Stimulated activated CD4-positive, alpha-beta T cell treated with anti-CD3 and anti-CD28 coated beads, Interleukin-1b, Interleukin-23, amount 100 ng/mL, for 1 hour (primary cell): Measurements from ENCODE around the gene PROKR1.
A peak's percentile ranks its signal among the peaks of the same experiment; 100 is the strongest.
"Not testable (repeated sequence)": the region's sequence is repeated elsewhere in the genome, so short reads cannot be mapped to it uniquely, and the experiment has no call there.

Experiments used
- DNase-seq, 2 donors: peaks; one replicate each; pipeline ENCODE4 v3.0.0-alpha.2; 2020; ENCODE audit warnings: low read depth in 2 of 2

PROKR1 gene

DNA sequence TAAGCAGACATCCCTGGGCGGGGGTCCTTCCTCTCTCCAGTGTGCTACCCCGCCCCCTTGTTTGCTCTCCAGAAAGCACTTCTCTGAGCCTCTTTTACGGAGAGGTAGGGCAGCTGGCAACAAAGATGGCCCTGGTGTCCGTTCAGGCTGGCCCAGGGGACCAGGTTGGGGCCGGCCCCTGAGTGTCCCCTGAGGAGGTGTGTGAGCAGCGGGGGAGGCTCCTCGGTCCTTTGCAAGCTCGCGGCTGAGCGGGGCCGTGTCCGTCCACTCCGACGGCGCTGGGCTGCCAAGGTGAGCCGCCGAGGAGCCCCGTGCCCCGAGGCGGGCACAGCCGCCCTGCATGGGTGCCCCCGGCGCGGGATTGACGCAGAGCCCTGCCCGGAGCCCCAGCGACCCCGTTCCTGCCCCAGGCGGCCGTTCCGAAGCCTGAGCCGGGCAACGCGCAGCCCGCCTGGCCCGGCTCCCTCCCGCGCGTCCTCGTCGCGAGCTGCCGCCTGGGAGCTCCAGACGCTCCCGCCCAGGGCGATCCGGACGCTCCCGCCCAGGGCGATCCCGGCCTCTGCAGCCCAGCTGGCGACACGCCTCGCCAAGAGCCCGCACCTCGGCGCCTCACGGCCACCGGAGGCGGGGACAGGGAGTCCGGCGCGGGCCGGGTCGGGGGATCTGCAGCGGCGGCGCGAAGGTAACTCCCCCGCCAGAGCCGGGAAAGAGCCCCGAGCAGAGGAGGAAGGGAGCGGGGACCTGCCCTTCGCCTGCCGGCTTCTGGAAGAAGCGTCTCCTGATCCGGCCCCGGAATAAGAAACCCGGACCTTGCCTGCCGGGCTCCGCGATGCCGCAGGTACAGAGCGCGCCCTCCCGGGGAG is at the start of gene PROKR1:
Gene PROKR1 (plus strand): TSS at position 569 of the 863 bp plus-strand sequence. CDS start 2,243 bp downstream, outside the sequence.
- DNase-seq, result no peak

DNA sequence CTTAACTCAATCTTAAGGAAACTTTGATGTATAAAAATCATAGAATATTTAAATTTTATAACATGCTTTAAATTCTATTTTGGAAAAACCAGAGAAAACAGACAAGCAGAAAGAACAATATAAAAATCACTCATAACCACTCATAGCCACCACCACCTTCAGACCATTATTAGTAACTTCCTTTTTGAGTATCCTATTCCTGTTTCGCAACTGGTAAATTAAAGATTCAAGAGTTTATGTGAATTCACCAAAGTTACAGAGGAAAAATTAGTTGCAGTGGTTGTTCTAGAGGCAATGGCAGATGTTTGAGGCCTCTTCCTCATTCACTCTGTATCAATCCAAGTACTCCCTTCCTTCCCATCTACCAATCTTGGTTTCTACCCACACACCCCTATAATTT is 49.3 kb upstream of the PROKR1 start:
- DNase-seq, result no peak

DNA sequence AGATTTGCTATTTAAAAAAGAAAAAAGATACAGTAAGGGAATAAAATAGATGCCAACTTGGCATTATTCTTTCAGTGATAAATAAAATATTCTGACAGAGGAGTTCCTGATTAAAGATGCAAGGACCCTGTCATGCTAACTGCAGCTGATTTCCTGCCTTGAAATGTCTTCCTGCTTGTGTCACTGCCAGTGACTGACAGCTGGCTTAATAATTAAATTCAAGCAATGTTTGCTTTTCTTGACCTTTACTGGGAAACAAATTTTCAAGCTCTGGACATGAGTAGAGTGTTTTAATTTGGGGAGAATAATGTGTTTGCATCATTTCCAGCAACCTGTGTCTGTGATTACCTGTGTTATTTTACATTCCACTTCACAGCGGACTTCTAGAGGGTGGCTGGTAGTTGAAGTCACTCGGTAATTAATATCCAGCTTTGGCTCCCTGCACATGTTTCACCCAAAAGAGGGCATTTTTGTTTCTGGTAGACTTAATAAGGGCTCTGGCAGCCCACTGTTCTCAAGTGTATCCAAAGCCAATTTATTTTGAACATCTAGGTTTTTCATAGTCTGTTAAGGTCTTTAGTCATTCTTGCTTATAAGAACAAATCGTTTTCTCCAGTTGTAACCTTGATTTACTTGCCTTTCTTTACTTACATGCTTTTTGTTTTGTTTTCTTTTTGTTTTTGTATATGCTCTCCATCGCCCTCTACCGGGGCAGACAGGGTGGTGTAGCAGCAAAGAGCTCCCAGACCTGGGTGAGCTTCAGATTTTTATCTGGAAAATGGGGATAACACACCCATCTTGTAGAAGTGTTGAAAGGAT is 48.5 kb upstream of the PROKR1 start:
- DNase-seq, result peak; percentile 4 to 12

DNA sequence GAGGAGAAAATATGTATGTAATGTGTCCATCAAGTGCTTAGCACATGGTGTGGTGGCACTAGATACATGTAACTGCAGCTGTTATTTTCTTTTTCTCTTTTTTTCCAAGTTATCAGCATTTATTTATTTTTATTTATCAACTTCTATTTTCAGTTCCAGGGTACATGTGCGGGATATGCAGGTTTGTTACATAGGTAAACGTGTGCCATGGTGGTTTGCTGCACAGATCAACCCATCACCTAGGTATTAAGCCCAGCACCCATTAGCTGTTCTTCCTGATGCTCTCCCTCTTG is 47.9 kb upstream of the PROKR1 start:
- not testable (repeated sequence) for DNase-seq

DNA sequence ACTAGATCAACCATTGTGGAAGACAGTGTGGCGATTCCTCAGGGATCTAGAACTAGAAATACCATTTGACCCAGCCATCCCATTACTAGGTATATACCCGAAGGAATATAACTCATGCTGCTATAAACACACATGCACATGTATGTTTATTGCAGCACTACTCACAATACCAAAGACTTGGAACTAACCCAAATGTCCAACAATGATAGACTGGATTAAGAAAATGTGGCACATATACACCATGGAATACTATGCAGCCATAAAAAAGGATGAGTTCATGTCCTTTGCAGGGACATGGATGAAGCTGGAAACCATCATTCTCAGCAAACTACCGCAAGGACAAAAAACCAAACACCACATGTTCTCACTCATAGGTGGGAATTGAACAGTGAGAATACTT is 42.9 kb upstream of the PROKR1 start:
- DNase-seq, result not testable (repeated sequence)

DNA sequence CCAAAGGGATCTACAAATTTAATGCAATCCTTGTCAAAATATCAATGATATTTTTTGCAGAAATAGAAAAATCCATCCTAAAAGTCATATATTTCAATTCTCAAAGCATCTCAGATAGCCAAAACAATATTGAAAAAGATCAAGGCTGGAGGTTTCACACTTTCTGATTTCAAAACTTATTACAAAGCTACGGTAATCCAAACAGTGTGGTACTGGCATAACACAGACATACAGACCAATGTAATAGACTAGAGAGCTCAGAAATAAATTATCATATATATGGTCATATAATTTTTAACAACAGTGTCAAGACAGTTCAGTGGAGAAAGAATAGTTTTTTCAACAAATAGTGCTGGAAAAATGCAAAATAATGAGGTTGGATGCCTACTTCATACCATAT is 40.3 kb upstream of the PROKR1 start:
- DNase-seq, result no peak

DNA sequence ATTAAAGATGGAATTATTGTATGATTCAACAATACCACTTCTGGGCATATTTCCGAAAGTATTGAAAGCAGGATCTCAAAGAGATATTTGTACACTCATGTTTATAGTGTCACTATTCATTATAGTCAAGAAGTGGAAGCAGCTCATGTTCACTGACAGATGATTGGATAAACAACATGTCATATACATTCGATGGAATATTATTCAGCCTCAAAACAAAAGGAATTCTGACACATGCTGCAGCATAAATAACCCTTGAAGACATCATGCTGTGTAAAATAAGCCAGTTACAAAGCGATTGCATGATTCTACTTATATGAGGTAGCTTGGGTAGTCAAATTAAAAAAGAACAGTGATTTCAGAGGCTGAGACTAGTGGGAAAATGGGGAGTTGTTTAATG is 39.3 kb upstream of the PROKR1 start:
- no peak for DNase-seq

DNA sequence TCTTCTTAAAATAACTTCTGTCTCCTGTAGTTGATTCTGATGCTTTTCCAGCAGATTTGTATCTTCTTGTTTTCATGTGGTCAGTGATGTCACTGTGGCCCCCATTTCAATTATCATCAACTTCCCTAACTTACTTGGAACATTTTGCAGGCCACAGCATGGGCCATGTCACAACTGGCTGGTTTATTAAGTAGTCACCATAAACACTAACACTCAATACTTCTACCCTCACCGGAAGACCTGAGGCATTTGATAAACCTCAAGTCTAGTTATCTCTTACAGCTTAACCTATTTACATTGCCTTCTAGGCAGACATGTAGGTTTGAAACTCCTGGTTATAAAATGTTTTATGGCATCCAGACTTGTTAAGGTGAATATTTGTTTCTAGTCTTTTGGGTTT is 37.4 kb upstream of the PROKR1 start:
- no peak for DNase-seq

DNA sequence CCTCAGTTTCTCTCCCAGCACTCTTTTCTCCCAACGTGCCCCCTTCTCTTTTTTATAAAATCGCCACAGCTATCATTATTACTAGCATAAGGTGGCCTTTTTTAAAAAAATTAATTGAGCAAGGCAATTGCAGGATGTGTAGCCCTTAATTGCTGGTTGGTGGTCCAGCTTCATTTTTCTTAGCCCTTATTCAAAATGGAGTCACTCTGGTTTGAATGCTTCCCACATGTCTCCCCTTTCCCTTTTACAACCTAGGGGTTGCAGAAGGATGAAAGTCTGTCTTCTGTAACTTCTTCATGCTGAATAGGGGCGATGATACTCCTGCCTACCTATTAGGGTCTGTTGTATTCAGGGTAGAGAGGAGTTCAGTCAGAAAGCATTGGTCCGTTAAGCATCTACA is 36.6 kb upstream of the PROKR1 start:
- no peak for DNase-seq

DNA sequence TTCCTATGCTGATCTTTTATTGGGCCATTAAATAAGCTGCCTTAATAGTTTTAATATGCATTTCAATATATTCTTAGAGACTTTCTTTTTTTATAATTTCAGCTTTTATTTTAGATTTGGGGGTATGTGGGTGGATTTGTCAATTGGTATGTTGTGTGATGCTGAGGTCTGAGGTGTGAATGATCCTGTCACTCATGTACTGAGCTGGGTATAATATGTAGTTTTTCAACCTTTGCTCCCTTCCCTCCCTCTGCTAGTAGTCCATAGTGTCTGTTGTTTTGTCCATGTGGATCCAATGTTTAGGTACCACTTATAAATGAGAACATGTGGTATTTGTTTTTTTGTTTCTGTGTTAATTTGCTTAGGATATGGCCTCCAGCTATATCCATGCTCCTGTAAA is 35.5 kb upstream of the PROKR1 start:
- DNase-seq, result no peak

DNA sequence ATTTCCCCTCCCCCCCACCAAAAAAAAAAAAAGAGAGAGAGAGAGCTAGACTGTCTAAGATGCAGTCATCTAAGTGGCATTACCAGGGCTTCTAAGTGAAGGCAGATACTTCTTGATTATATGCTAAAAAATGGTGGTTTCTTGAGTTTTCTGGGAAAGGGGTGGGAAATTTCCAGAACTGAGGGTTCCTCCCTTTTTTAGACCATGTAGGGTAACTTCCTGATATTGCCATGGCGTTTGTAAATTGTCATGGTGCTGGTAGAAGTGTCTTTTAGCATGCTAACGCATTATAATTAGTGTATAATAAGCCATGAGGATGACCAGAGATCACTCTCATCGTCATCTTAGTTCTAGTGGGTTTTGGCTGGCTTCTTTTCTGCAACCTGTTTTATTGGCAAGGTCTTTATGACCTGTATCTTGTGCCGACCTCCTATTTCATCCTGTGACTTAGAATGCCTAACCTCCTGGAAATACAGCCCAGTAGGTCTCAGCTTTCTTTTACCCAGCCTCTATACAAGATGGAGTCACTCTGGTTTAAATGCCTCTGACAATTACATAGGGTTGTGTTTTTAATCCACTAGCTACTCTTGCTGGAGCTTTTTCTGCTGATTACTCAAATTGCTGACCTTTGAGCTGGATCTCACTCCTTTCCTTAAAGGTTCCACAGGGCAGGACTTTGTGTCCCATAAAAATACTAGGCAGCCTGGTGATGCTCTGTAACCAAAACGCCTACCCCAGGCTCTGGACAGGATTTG is 30.4 kb upstream of the PROKR1 start:
- DNase-seq, result no peak

DNA sequence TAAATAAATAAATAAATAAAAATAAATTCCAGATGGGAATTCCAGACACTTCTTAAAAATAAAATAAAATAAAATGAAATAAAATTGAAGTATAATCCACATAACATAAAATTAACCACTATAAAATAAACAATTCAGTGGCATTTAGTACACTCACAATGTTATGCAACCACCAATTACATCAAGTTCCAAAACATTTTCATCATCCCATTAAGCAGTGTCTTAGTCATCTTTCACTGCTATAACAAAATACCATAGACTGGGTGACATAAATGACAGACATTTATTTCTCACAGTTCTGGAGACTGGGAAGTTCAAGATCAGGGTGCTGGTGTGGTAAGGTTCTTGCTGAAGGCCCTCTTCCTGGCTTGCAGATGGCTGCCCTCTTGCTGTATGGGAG is 22.6 kb upstream of the PROKR1 start:
- no peak for DNase-seq

DNA sequence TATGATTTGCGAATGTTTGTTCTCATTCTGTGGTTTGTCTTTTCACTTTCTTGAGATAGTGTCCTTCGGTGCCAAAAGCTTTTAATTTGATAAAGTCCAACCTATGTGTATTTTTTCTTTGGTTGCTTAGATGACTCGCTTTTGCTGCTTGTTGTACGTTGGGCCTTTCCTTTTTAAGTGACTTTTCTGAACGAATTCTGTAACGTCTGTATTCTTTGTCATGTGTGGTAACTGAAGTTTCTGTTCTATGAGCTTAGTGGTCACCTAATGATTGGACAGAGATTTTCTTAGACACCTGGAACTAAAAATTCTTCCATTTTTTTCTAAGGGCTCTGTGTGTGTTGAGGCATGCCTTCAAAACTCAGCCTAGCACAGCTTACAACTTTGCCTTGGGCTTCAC is 19.6 kb upstream of the PROKR1 start:
- no peak for DNase-seq

DNA sequence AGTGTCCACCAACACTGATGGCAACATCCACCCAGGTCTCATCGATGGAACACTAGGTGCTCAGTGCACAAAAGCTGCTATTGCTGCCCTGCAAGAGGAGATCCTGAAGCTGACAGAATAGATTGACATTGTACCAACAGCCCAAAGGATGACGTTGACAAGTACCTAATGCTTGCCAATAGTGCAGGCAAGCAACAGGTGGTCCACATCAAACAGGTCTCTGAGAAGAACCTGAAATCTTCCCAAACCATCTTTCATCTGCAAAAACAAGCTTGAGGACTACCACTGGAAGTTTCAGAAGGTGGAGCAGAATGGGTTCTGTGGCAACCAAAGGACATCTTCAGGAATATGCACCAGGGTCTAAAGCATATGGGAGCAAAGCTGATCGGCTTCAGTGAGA is 15.8 kb upstream of the PROKR1 start:
- DNase-seq, result no peak

DNA sequence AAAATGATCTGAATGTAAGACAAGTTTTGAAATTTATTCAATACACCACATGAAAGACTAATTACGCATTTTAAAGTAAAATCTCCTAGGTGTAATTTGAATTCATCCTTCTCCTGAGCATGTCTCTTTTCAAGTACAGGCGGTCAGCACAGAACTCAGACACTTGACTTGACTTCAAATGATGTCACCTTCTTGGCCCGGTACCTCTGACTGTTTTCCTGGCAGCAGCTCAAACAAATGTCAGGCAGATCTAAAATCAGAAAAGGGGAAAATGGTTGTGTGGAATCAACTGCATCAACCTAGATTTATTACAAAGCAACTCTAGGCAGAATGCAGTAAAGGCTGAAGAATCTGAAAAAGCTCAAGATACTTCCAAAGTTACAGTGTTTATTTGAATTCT is 11.4 kb upstream of the PROKR1 start:
- no peak for DNase-seq

DNA sequence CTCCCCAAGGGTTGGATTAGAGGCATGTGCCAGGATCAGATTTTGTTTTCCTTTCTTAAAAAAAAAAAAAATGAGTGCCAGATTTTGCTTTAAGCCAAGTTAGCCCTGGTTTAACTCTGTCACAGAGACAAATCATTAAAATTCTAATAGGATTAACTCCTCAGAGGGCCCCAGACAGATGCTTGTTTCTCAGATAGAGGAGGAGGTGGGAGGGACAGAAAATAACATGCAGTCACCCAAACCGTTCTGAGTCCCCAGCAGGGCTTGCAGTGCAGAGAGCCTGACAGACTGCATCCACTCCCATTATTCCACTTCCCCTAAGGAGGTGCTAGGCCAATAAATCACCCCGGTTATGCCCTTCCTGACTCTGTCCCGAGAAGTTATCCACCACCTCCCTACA is 6.3 kb upstream of the PROKR1 start:
- no peak for DNase-seq

DNA sequence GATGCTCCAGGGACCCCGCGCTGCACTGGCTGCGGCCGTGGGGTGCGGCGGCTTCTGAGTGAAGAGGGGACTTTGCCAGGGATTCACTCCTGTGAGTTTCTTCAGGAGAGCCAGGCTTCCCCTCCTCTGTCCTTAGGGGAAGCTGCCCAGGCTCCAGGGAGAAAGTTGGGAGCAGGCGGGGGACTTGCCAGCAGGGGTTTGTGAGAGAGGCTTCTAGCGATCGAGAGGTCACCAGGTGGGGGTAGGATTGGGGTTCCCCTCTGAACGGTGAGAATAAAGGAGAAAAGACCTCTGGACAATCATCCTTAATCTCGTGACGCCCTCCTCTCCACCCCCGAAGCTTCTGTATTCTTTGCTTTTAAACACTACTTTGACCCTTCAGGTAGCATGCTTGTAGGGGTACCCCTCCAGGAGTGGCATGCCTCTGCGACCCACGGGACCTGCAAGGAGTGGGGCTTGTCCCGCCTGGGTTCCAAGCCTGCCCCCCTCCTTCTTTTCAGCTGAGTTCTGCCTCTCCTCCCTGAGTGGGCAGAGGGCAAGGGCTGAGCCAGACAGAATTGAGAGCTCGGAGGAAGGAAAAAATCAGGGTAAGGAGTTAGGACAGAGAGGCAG is 601 bp downstream of the PROKR1 start:
- DNase-seq, result no peak

DNA sequence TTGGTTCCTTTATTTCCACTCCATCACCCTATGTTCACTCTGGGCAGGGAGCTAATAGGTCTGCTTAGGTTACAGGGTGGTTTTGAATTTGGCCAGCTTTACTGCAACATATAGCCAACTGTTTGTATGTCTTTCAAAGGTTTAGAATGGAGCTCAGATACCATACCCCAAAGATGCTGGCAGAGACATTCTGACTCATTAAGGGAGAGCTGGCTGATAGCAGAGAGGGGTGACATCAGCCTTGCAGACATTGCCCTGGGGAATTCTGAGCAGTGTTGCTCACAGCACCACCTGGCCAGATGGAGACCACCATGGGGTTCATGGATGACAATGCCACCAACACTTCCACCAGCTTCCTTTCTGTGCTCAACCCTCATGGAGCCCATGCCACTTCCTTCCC is 2.1 kb downstream of the PROKR1 start:
- DNase-seq, result no peak

DNA sequence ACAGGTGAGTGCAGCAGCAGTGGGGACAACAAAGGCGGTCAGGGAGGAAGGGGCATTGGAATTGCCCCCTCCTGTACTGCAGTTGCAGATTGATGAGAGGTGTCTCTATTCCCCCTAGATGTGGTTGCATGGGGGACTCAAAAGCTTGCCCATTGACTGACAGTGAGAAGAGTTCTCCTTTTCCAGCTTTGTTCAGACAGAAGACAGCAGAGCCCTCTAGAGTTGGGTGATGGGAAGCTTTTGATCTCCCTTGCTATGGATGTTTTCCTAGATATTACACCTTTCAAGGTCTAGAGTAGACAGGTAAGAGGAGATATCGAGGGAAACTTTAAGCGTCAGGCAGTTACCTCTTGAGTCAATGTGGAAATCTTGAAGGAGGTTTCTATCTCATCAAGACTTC is 2.9 kb downstream of the PROKR1 start:
- DNase-seq, result no peak

DNA sequence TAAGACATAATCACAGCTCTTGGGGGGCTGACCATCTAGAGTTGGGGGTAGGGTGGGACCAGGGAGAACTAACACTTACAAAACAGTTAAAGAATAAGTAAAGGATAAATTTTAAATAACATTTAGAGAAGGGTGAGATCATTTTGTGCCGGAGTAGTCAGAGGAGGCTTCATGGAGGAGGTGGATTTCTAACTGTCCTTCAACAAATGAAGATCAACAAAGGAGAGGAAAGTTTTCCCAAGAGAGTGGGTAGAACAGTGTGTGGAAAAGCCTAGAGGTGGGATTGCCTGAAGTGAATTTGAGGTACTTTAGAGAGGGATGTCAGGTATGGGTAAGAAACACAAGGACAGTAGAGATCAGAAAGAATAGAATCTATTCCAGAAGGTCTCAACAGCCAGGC is 7.3 kb downstream of the PROKR1 start:
- no peak for DNase-seq

DNA sequence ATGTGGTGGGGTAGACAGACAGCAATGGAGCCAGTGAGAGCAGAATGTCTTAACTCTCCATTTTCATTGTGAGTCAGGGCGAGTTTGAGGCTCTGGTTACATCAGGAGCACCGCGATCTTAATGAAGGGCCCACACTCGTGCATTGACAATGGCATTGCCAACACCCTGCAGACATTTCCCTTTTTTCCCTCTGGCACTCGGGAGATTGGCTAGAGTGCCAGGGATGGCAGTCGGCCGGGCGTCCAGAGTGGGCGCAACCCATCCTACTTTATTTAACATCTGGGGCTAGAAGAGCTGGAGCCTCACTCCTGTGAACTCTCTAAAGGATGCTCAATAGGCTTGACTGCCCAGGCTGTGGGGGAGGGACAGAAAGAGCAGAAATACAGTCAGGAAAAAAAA is 9.7 kb downstream of the PROKR1 start:
- no peak for DNase-seq

DNA sequence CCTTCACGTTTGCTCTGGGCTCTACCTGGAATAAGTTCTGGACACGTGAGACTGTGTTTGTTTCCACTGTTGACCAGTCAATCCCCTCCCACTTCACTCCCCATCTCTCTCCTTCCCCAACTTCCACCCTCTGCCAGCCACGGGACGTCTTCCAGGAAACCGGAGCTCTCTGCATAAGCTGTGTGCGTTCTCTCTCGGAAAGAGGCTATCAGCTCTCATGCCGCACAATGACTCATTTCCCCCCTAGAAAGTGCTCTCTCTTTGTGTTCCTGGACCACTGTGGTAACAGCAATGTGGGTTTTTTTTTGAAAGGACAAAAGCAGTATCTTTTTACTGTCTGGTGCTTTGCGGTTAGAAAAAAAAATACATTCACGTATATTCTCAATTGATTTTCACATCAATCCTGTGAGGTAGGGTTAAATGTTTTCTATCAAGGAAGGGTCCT is 10.2 kb downstream of the PROKR1 start:
- DNase-seq, result no peak
